ENCODE measurements around the gene CADM2.

CADM2 gene

DNA sequence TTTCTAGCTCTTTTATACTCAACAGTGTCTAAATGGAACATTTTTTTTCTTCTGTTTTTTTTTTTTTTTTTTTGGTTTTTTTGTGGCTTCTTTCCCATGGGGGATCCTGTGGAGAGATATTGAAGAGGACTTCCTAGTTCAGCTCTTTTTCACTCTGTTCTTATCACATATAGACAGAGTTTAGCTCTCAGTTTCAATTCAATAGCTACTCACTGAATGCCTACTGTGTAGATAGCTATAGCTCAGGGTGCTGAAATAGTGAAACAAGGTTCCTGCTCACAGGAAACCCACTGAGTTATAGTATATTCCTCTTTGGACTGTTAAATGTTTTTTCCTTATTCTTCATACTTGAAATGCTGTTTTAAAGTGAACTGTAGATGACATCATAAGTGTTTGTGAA, 918.8 kb downstream of the CADM2 start:
- H2BK120ac ChIP-seq (ENCODE audit: low read depth, low read length), result no peak overlapping the region
- no peak overlapping the region for H4K91ac ChIP-seq (ENCODE audit: low read length)
- no peak overlapping the region for H3K4me3 ChIP-seq (ENCODE audit: insufficient read depth in 1 of 2, low read depth in 1 of 2, low read length in 2 of 2)
- H2BK12ac ChIP-seq (ENCODE audit: low read length in 2 of 2), result no peak overlapping the region
- no peak overlapping the region for H2AK5ac ChIP-seq (ENCODE audit: low read length, severe bottlenecking)
- no peak overlapping the region for H2AFZ ChIP-seq (ENCODE audit: low read depth, low read length)
- H2BK15ac ChIP-seq (ENCODE audit: low read depth, poor library complexity, severe bottlenecking), result no peak overlapping the region
- no peak overlapping the region for H3K14ac ChIP-seq (ENCODE audit: low read length in 2 of 2)
- no peak overlapping the region for H3K4ac ChIP-seq (ENCODE audit: low read depth in 1 of 2, low read length in 2 of 2)
- H3K9ac ChIP-seq (ENCODE audit: low read length), result no peak overlapping the region
- H3K27me3 ChIP-seq (ENCODE audit: control insufficient read depth in 1 of 2, insufficient read depth in 1 of 2, low read length in 2 of 2), result no peaks in the 10 kb centered on the region
- H3K18ac ChIP-seq (ENCODE audit: low read depth in 1 of 2, low read length in 2 of 2), result no peak overlapping the region
- H3K9me3 ChIP-seq (ENCODE audit: control insufficient read depth, low read length), result no peaks in the 10 kb centered on the region
- no peak overlapping the region for H3K23ac ChIP-seq (ENCODE audit: low read length in 2 of 2)
- no peak for DNase-seq
- H3K79me1 ChIP-seq (replicated peaks; ENCODE audit: low read length, poor library complexity, severe bottlenecking), result no peaks in the 10 kb centered on the region
- H2BK5ac ChIP-seq (ENCODE audit: low read depth, low read length, poor library complexity, severe bottlenecking), result no peak overlapping the region
- no peak overlapping the region for H3K27ac ChIP-seq (ENCODE audit: low read length, poor library complexity, severe bottlenecking)
- H3K36me3 ChIP-seq (ENCODE audit: control insufficient read depth in 1 of 2, insufficient read depth in 2 of 2, low read depth in 1 of 2, low read length in 2 of 2), result no peaks in the 10 kb centered on the region
- no peak overlapping the region for H4K8ac ChIP-seq (ENCODE audit: low read length)
- no peaks in the 10 kb centered on the region for H3K4me1 ChIP-seq (ENCODE audit: control insufficient read depth, insufficient read depth, low read depth, low read length)
- no peak overlapping the region for H3K4me2 ChIP-seq (ENCODE audit: low read length, poor library complexity, severe bottlenecking)

DNA sequence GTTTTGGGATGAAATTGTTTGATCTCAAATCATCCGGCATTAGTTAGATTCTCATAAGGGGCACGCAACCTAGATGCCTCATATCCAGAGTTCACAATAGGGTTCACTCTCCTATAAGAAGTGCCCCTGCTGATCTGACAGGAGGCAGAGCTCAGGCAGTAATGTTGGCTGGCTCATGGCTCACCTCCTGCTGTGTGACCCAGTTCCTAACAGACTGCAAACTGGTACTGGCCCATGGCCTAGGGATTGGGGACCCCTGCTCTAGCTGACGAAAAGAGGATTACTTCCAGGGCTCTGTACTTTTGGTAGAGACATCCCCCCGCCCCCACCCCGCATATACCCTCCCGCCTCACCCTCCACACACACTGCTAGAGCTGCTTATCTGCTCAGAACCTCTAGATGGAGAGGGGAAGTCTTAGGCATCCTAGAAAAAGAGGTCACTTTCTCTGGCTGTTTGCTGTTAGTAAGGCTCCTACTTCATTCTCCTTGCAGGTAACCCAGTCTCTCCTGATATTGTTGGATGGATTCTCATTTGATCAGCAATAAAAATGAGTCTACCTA, 923.1 kb downstream of the CADM2 start:
- Histone ChIP-seq H3K79me1 (replicated peaks; ENCODE audit: low read length, poor library complexity, severe bottlenecking) (no peaks in the 10 kb centered on the region), H3K4me1 (ENCODE audit: control insufficient read depth, insufficient read depth, low read depth, low read length) (no peaks in the 10 kb centered on the region), H3K18ac (ENCODE audit: low read depth in 1 of 2, low read length in 2 of 2) (no peak overlapping the region), H2AFZ (ENCODE audit: low read depth, low read length) (no peak overlapping the region), H4K8ac (ENCODE audit: low read length) (no peak overlapping the region), H3K4me3 (ENCODE audit: insufficient read depth in 1 of 2, low read depth in 1 of 2, low read length in 2 of 2) (no peak overlapping the region), H3K9me3 (ENCODE audit: control insufficient read depth, low read length) (no peaks in the 10 kb centered on the region), H3K23ac (ENCODE audit: low read length in 2 of 2) (no peak overlapping the region), H2AK5ac (ENCODE audit: low read length, severe bottlenecking) (no peak overlapping the region), H3K27ac (ENCODE audit: low read length, poor library complexity, severe bottlenecking) (no peak overlapping the region), H2BK12ac (ENCODE audit: low read length in 2 of 2) (no peak overlapping the region), H3K4ac (ENCODE audit: low read depth in 1 of 2, low read length in 2 of 2) (no peak overlapping the region), H4K91ac (ENCODE audit: low read length) (no peak overlapping the region), H3K36me3 (ENCODE audit: control insufficient read depth in 1 of 2, insufficient read depth in 2 of 2, low read depth in 1 of 2, low read length in 2 of 2) (no peaks in the 10 kb centered on the region), H2BK120ac (ENCODE audit: low read depth, low read length) (no peak overlapping the region), H3K9ac (ENCODE audit: low read length) (no peak overlapping the region), H3K27me3 (ENCODE audit: control insufficient read depth in 1 of 2, insufficient read depth in 1 of 2, low read length in 2 of 2) (no peaks in the 10 kb centered on the region), H2BK5ac (ENCODE audit: low read depth, low read length, poor library complexity, severe bottlenecking) (no peak overlapping the region), H2BK15ac (ENCODE audit: low read depth, poor library complexity, severe bottlenecking) (no peak overlapping the region), H3K14ac (ENCODE audit: low read length in 2 of 2) (no peak overlapping the region), H3K4me2 (ENCODE audit: low read length, poor library complexity, severe bottlenecking) (no peak overlapping the region)
- DNase-seq, result no peak
- WGBS, result 76% methylated on average over 3 of the region's 6 CpGs

DNA sequence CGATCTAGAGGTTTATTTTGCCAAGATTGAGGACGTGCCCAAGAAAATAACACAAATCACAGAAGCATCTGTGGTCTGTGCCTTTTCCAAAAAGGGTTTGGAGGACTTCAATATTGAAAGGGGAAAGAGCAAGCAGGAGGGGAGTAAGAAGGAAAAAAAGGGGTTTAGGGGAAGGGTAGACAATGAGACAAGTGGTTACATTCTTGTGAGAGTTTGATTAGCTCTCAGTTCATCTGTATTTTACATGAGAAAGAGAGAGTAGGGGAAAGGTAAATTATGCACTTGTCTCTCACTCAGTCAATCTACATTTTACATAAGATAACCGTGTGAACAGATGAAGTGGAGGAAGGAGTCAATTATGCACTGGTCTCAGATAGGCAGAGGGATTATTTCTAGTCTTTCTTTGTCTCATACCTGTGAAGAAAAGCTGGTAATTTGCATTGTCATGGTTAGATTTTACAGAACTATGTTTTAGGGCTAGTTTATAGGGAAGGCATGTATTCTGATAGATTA, 931.3 kb downstream of the CADM2 start:
- Histone ChIP-seq H3K9me3 (ENCODE audit: control insufficient read depth, low read length) (no peaks in the 10 kb centered on the region), H3K27me3 (ENCODE audit: control insufficient read depth in 1 of 2, insufficient read depth in 1 of 2, low read length in 2 of 2) (no peaks in the 10 kb centered on the region)

DNA sequence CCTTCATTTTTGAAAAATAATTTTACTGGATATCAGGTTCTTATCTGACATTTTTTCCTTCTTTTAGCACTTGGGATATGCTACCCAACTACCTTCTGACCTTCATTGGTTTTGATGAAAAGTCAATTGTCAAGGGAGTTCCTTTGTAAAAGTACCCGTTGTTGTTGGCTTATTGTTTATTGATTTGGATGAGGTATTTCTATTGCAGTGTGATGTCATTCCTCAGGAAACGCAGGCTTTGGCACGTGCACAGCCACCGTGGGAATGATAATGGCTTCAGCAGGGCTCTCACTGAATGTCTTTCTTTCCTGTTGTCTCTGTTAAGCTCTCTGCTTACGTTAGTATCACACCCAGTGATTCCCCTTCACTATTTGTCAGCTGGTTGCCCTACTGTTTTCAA, 944.6 kb downstream of the CADM2 start:
- WGBS, result 45% methylated on average over 4 of the region's 5 CpGs
- H2BK120ac ChIP-seq (ENCODE audit: low read depth, low read length), result no peak overlapping the region
- no peak overlapping the region for H3K9ac ChIP-seq (ENCODE audit: low read length)
- no peak overlapping the region for H3K23ac ChIP-seq (ENCODE audit: low read length in 2 of 2)
- H2BK12ac ChIP-seq (ENCODE audit: low read length in 2 of 2), result no peak overlapping the region
- H3K4ac ChIP-seq (ENCODE audit: low read depth in 1 of 2, low read length in 2 of 2), result no peak overlapping the region
- no peaks in the 10 kb centered on the region for H3K27me3 ChIP-seq (ENCODE audit: control insufficient read depth in 1 of 2, insufficient read depth in 1 of 2, low read length in 2 of 2)
- peaks cover 5% of the 10 kb centered on the region for H3K9me3 ChIP-seq (ENCODE audit: control insufficient read depth, low read length)
- no peak overlapping the region for H2AK5ac ChIP-seq (ENCODE audit: low read length, severe bottlenecking)
- no peak overlapping the region for H4K91ac ChIP-seq (ENCODE audit: low read length)
- no peak overlapping the region for H4K8ac ChIP-seq (ENCODE audit: low read length)
- H2BK15ac ChIP-seq (ENCODE audit: low read depth, poor library complexity, severe bottlenecking), result no peak overlapping the region
- no peak overlapping the region for H2AFZ ChIP-seq (ENCODE audit: low read depth, low read length)
- no peaks in the 10 kb centered on the region for H3K79me1 ChIP-seq (replicated peaks; ENCODE audit: low read length, poor library complexity, severe bottlenecking)
- H3K36me3 ChIP-seq (ENCODE audit: control insufficient read depth in 1 of 2, insufficient read depth in 2 of 2, low read depth in 1 of 2, low read length in 2 of 2), result no peaks in the 10 kb centered on the region
- H3K27ac ChIP-seq (ENCODE audit: low read length, poor library complexity, severe bottlenecking), result no peak overlapping the region
- no peak overlapping the region for H3K4me3 ChIP-seq (ENCODE audit: insufficient read depth in 1 of 2, low read depth in 1 of 2, low read length in 2 of 2)
- H2BK5ac ChIP-seq (ENCODE audit: low read depth, low read length, poor library complexity, severe bottlenecking), result no peak overlapping the region
- H3K4me1 ChIP-seq (ENCODE audit: control insufficient read depth, insufficient read depth, low read depth, low read length), result no peaks in the 10 kb centered on the region
- no peak for DNase-seq
- no peak overlapping the region for H3K14ac ChIP-seq (ENCODE audit: low read length in 2 of 2)
- no peak overlapping the region for H3K18ac ChIP-seq (ENCODE audit: low read depth in 1 of 2, low read length in 2 of 2)
- H3K4me2 ChIP-seq (ENCODE audit: low read length, poor library complexity, severe bottlenecking), result no peak overlapping the region

More for the DNA sequence above, 931.3 kb downstream of the CADM2 start:
- Histone ChIP-seq H3K9ac (ENCODE audit: low read length) (no peak overlapping the region), H2AK5ac (ENCODE audit: low read length, severe bottlenecking) (no peak overlapping the region), H3K4me1 (ENCODE audit: control insufficient read depth, insufficient read depth, low read depth, low read length) (no peaks in the 10 kb centered on the region), H2BK120ac (ENCODE audit: low read depth, low read length) (no peak overlapping the region), H3K4ac (ENCODE audit: low read depth in 1 of 2, low read length in 2 of 2) (no peak overlapping the region), H3K27ac (ENCODE audit: low read length, poor library complexity, severe bottlenecking) (no peak overlapping the region), H3K79me1 (replicated peaks; ENCODE audit: low read length, poor library complexity, severe bottlenecking) (no peaks in the 10 kb centered on the region), H4K8ac (ENCODE audit: low read length) (no peak overlapping the region), H4K91ac (ENCODE audit: low read length) (no peak overlapping the region), H3K4me2 (ENCODE audit: low read length, poor library complexity, severe bottlenecking) (no peak overlapping the region), H3K18ac (ENCODE audit: low read depth in 1 of 2, low read length in 2 of 2) (no peak overlapping the region), H3K23ac (ENCODE audit: low read length in 2 of 2) (no peak overlapping the region), H2BK5ac (ENCODE audit: low read depth, low read length, poor library complexity, severe bottlenecking) (no peak overlapping the region), H3K14ac (ENCODE audit: low read length in 2 of 2) (no peak overlapping the region), H3K36me3 (ENCODE audit: control insufficient read depth in 1 of 2, insufficient read depth in 2 of 2, low read depth in 1 of 2, low read length in 2 of 2) (no peaks in the 10 kb centered on the region), H2BK12ac (ENCODE audit: low read length in 2 of 2) (no peak overlapping the region), H2AFZ (ENCODE audit: low read depth, low read length) (no peak overlapping the region), H2BK15ac (ENCODE audit: low read depth, poor library complexity, severe bottlenecking) (no peak overlapping the region), H3K4me3 (ENCODE audit: insufficient read depth in 1 of 2, low read depth in 1 of 2, low read length in 2 of 2) (no peak overlapping the region)
- no peak for DNase-seq
- WGBS, result 32% methylated on average over 3 of the region's 3 CpGs

All from mesenchymal stem cell (in vitro differentiated cells and primary cell).